NCI-H2107 (cell line): ENCODE results near the gene TXNL4A.
"Not testable (repeated sequence)": the region's sequence is repeated elsewhere in the genome, so short reads cannot be mapped to it uniquely, and the experiment has no call there.

Source experiments
- DNase-seq: peaks from one replicate; lab custom pipeline; 2025; lab: John Stamatoyannopoulos, UW

TXNL4A gene, protein sequence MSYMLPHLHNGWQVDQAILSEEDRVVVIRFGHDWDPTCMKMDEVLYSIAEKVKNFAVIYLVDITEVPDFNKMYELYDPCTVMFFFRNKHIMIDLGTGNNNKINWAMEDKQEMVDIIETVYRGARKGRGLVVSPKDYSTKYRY

DNA sequence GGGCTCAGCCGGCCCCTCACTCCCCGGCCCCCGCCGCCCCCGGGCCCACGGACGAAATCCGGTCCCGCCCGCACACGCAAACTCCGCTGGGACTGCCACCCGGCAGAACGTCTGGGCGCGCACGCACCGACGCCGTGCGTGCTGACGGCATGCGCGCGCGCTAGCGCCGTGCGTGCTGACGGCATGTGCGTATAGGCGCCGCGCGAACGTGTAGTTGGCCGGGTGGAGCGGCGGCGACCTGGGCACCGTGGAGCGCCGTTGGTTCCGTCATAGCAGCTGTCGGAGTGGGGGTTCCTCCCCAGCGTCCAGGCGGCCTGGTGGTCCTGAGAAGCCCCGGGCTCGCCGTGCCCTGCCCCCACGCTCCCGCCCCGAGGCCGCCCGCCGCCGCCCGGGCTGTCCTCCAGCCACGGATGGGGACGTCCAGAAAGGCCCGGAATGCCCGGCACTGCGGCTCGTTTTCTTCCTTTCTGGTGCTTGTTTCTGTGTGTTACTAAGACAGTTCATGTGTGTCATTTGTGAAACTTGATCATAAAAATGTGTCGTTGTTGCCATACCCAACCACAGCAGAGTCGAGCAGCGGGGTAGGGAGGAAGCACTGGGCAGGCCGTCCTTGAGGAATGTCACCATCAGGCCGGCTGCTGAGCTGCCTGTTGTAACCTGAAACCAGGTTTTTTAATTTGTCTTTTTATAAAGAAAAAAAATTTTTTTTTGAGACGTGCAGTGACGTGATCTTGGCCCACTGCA lies at the start of gene TXNL4A:
Gene TXNL4A, minus strand, starts transcription at position 113 of the 744 bp plus-strand sequence. CDS start 171 bp downstream, outside the sequence.
- DNase-seq, result peak; percentile 77

DNA sequence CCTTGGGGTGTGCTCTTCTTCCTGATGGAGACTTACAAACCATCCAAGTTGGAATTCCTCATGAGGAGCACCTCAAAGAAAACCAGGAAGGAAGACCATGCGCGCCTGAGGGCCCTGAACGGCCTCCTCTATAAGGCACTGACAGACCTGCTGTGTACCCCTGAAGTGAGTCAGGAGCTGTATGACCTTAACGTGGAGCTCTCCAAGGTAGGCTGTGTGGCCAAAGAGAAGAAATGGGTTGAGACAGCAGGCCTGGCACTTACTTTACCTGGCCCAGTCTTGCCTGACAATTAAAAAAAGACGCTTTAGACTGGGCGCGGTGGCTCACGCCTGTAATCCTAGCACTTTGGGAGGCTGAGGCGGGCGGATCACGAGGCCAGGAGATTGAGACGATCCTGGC lies 48.9 kb upstream of the TXNL4A start:
- DNase-seq, result no peak

DNA sequence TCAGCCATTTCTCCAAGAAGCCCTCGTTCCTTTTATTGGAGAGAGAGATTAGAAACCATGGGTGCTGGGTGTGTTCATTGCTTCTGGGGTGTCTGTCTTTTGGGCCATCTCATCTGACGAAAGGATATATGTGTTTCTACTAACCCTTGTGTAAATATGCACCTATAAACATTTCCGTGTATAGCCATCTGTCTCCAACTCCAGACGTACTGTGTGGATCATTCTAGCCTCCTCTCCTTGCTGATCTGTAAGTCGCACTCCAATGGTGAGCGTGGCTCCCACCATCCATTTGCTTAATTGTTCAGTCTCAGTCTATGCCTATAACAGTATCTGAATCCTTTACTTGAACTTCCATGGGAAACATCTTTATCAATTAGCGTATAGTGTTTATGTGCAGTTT lies 47.6 kb upstream of the TXNL4A start:
- DNase-seq, result no peak

DNA sequence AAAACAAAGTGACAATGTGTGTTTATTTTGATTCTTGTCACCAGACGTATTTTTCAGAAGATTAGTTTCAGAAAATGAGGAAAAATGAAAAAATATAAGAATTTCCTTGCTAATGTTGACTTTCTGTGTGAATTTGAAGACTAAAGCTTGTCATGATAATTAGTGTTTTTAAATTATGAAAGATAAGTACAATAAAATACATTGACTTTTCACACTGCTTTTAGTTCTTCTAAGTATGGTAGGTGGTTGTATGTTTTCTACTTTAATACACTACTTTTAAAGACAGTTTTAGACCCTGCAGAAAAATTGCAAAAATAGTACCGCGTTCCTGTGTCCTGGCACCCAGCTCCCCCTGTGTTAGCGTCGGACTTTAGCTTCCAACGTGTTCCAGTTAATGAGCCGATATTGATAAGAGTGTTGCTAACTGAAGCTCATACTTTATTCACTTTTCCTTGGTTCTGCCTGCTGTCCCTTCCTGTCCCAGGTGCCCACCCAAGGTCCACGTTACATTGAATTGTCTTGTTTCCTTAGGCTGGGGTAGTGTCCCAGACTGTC lies 46.6 kb upstream of the TXNL4A start:
- DNase-seq, result no peak

DNA sequence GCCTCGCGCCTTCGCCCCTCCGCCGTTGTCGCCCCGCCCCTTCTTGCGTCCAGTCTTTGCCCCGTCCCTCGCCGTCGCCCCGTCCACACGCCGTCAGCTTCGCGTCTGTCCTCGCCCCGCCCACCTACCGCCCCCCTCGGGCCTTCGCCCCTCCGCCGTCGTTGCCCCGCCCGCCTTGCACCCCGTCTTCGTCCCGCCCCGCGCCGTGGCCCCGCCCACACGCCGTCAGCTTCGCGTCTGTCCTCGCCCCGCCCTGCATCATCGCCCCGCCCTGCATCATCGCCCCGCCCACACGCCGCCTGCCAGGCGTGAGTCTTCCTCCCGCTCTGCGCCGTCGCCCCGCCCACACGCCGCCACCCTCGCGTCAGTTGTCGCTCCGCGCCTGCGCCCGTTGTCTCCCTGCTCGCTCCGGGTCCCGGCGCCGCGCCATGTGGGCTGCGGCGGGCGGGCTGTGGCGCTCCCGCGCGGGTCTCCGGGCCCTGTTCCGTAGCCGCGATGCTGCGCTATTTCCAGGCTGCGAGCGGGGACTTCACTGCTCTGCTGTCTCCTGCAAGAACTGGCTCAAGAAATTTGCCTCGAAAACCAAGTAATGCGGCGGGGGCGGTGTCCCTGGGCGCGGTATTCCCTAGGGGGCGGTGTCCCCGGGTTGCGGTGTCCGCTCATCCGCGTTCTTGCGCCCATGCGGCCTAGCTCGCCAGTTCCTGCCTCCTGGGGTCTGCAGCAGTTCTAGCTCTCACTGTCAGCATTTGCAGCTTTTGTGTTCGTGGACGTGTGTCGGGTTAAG lies 45.9 kb upstream of the TXNL4A start, which contains the start of gene RBFA:
Gene RBFA, plus strand, starts transcription at position 367 of the 784 bp plus-strand sequence. Its CDS starts 62 bp downstream, at position 429.
- DNase-seq, result peak; percentile 98

DNA sequence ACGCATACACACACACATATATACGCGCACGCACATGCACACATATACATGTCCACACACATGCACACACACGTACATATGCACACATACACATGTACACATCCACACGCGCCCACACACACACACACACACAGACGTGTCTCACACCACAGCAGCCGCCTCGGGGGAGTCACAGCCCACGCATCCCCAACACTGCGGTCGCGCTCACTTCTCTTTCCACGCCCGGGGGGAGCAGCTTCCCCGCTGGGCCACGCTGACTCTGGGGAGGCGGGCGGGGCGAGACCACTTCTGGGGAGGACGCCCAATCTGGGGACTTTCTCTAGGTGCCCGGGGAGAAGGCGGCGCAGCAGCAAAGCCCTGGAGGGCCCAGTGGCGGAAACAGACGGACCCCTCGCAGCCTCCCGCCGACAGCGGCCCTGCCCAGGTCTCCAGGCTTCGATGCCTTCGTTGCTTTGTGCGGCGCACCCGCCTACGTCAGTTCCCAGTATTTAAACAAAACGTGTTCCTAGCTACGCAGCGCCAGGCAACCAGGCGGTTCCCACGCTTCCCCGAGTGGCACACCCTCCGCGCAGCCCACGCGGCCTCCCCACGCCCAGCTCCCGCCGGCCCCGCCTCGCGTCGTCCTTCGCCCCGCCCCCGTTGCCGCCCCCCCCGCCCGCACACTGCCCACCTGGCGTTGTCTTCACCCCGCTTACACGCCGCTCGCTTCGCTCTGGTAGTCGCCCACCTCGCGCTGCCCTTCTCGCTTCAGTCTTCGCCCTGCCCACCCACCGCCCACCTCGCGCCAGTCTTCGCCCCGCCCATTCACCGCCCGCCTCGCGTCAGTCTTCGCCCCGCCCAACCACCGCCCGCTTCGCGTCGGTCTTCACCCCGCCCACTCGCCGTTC lies 45.1 kb upstream of the TXNL4A start:
- peak; percentile 90 for DNase-seq

DNA sequence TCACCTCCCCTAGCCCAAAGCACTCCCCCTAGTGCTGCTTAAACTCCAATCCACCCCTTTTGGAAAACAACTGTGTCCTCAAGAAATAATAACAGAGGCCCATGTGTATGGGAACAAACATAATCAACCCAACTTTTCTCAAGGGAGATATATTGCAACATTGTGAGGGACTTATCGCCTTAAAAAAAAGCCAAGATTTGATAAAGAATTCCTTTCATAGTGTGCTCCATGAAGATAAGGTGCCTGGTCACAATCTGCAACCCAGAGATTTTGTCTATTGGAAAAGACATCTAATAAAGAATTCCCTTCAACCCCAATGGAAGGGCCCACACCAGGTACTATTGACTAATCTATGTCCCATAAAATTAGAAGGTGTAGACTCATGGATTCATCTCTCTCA lies 41.3 kb upstream of the TXNL4A start:
- DNase-seq, result no peak

DNA sequence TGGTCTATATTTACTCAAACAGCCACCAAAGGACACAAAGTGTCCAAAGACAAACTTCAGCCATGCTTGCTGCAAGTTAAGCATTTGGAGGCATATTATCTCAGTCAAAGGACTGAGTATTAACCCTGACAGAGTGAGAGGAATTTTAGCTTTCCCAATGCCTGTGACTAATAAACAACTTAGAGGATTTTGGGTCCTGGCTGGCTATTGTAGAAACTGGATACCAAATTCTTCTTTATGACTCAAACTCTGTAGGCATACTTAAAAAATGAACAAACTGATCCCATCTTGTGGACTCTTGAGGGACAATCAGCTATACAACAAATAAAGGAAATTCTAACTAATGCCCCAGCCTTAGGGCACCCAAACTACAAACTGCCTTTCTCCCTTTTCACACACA lies 39.4 kb upstream of the TXNL4A start:
- not testable (repeated sequence) for DNase-seq

DNA sequence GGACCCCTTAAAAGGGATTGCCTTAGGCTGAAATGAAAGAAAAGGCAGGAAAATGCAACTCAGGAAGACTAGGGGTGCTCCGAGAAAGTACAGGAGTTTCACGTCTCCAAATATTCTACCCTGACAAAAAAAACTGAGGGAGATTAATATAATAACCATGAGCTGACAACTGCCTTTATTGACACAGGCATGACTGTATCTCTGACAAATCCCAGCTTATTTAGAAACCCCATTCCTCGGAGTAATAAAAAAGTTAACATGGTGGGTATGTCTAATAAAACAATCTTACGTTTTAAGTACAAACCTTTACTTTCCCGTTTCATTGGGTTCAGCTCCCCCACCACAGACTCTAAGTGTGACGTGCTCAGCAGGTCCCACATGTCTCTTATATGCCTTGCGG lies 38.0 kb upstream of the TXNL4A start:
- DNase-seq, result no peak

DNA sequence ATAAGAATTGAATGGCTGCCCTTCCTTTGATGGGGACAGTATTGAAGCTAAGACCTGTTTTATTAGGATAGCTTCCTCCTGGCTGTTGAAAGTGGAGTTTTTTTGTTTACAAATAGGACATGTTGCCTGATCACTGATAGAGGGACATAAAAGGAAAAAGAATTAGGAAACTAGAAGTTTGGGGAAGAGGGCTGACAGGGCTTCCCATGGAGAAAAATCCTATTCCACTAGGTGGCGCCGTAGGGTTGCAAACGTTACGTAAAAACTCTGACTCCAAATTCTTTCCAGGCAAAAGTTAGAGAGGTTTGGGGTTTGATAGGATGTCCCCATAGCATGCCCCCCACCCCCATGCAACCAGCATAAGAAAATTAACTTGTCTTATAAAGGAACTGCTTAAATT lies 34.8 kb upstream of the TXNL4A start:
- no peak for DNase-seq

DNA sequence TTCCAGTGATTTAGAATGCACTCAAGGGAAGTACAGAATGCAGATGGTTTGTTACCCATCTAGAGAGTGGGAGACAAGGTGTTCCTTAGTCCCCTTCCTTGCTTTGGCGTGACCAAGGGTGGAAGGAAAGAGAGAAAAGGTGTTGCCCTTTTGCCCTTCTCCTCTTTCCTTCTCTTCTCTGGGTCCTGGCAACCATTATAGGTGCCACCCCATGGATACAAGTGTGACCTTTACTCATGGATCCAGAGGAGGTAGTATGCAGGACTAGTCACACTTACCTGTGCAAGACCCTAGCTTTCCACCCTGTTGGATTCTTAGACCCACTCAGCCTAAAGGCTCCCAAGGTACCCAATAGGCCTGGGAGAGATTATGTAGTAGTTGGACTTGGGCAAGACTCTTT lies 34.2 kb upstream of the TXNL4A start:
- DNase-seq, result no peak

DNA sequence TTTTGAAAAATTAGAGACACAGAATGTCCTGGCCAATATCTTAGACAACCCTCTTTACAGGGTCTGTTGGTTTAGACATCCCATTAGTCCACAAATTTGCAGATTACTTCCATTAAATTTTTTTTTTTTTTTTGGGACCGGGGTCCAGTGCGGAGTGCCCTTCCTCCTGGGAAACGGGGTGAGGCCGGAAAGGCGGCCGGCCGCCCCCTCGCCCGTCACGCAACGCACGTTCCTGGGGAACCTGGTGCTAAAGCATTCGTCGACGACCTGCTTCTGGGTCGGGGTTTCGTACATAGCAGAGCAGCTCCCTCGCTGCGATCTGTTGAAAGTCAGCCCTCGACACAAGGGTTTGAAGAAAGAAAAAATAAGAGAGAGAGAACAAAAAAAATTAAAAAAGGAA lies 24.4 kb upstream of the TXNL4A start:
- no peak for DNase-seq

DNA sequence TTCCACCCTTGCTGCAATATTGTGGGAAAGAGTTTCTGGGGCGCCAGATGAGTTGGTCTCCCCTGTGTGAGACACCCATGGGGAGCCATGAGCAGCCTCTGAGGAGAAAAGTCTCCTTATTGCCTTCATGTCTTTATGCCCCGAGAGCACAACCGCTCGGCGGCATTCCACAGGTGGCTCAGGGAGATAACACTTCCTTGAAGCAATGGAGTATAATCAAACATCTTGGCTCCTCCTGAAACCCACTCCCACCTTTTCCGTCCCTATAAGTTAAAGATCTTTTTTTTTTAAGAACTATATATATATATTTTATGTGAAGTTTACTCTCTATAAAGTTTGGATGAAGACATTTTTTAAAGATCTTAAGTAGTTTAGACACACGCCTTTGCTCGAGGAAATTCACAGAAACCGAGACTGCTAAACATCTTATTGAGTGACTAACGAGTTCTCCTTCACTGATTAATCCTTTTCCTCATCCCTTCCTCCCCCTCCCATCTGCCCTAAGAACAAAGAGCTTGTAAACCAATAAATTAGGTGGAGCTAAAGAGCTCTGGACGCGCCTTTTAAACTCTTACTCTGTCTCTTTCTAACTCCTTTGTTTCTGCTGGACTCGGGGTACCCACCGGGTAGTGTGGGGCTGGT lies 23.3 kb upstream of the TXNL4A start:
- not testable (repeated sequence) for DNase-seq

DNA sequence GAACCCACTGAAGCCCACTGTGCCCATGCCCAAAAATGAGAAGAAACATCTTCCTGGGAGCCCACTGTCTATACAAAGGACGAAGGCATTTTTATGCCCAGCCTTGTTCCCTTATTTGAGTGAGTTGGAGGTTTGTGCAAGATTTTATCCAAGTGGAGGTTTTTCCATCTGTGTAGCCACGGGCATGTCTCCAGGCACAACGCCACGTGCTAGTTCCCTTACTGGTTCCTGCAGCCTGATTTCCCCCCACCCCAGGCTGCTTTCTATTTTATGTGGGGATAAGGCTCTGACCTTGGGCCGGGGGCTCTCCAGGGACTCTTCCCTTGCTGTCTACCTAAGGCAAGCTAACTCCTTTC lies 22.2 kb upstream of the TXNL4A start:
- DNase-seq, result no peak

DNA sequence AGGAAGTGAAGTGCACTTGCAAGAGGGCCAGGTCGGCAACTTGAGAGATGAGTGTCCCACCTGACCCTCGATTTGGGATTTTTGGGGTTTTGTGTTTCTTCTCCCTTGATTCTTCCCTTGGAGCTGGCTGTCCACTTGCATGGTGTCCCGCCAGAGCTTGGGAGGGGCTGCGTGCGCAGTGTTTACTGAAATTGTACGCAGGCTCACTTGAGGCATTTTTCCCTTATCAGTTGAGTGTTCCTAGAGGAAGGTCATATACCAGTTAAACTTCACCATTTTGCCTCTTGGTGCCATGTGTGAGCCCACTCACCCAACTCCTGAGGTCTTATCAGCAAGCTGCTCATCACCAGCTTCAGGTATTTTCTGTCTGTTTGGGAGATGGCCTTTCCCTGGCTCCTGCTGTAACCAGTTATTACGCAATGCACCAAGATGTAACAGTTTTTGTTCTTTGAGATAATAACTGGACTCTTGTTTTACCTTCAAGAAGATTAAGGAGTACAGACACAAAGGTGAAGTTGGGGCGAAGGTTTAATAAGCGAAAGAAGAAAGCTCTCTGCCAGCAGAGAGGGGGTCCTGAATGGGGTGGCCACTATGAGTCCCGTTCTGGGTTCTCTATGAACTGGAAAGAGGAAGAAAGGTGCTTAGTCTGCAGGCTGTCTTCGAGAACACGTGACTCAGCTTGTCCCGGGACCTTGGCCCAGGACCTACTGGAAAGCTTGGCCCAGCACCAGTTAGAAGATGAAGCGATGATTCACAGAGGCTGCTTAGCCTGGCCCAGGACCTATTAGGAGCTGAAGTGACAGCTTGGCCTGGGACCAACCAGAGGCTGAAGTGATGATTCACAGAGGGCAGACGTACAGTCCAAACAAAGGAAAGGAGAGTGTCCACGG lies 21.5 kb upstream of the TXNL4A start:
- DNase-seq, result no peak

DNA sequence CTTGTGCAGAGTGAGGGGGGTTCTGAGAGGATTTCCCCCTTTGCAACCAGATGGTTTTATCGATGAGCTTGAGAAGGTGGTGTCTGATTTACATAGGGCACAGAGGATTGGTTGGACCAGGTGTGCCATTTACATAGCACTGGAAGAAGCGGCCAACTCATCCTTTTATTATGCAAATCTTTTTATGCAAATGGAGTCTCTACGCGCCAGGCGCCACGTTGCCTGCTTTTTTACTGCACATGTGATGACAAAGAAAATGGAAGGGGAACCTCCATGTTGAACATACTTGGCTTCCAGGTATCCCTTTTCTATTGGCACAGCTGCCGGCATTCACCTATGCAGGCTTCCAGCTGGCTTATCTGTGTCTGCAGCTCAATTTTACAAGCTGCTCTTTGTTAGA lies 18.4 kb upstream of the TXNL4A start:
- no peak for DNase-seq

DNA sequence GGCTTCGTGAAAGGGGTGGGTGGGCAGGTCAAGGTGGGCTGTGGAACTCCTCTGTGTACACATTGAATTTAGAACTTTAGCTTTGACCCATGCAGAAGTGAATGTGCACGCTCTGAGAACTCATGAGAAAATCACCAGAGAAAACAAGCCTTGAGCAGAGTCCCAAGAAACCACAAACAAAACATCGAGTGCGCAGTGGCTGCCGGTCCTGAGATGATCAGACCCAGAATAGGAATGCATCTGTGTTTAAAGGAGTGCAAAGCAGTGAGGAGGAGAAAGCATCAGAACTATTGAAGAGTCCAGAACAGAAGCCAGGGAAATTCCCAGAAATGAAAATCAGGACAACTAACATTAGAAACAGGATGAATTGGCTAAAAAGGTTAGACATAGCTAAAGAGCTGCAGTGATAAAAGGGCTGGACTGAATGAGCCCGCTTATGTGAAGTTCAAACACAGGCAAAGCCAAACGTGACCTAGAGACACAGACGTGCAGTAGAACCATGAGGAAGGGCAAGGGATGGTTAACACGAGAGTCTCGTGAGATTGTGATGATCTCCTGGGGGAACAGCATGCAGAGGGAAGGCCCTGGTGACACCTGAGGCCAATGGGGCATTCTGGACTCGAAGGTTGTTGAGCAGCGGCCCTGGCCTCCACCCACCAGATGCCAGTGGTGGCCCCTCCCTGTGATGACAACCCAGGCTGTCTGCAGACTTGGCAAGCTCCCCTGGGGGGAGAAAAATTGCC lies 16.4 kb upstream of the TXNL4A start:
- DNase-seq, result no peak

DNA sequence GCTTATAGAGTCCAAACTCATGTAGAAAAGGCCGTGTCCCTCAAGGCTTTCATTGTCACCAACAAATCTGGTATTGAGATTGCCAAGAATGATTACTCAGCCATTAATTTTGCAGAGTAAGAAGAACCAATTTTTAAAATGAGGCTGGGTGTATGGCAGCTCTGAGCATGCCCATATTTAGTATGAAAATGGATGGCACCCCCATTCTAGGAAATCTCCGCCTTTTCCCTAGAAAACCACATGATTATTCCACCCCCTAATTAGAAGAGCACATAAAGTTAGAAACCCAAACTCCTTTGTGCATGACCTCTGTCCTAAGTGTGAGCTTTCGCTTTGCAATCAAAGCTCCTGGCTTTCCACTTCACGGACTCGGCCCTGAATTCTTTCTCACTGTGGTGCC lies 14.1 kb upstream of the TXNL4A start:
- no peak for DNase-seq

DNA sequence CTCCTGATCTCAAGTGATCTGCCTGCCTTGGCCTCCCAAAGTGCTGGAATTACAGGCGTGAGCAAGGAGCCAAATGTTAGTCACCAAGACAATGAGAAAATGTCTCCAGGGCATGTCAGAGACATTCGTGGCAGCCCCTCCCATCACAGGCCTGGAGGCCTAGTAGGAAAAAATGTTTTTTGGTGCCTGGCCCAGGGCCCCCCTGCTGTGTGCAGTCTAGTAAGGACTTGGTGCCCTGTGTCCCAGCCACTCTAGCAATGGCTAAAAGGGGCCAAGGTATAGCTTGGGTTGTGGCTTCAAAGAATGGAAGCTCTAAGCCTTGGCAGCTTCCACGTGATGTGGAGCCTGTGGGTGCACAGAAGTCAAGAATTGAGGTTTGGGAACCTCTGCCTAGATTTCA lies 12.5 kb upstream of the TXNL4A start:
- DNase-seq, result no peak

DNA sequence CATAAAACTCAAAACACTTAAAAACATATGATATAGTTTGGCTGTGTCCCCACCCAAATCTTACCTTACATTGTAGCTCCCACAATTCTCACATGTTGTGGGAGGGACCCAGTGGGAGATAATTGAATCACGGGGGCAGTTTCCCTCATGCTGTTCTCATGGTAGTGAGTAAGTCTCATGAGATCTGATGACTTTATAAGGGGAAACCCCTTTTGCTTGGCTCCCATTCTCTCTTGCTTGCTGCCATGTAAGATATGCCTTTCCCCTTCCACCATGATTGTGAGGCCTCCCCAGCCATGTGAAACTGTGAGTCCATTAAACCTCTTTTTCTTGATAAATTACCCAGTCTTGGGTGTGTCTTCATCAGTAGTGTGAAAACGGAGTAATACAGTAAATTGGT lies 11.3 kb upstream of the TXNL4A start:
- not testable (repeated sequence) for DNase-seq
